Stimulated activated CD4-positive, alpha-beta T cell treated with anti-CD3 and anti-CD28 coated beads, TNF-alpha, amount 100 ng/mL, for 1 hour (primary cell): ENCODE results near the gene TRMT1.
A peak's percentile ranks its signal among the peaks of the same experiment; 100 is the strongest.

ENCODE experiments used
- DNase-seq, 3 donors: peaks; one replicate each; pipeline ENCODE4 v3.0.0-alpha.2; 2020; ENCODE audit warnings: low read depth in 3 of 3, low spot score in 1 of 3

Gene TRMT1

DNA sequence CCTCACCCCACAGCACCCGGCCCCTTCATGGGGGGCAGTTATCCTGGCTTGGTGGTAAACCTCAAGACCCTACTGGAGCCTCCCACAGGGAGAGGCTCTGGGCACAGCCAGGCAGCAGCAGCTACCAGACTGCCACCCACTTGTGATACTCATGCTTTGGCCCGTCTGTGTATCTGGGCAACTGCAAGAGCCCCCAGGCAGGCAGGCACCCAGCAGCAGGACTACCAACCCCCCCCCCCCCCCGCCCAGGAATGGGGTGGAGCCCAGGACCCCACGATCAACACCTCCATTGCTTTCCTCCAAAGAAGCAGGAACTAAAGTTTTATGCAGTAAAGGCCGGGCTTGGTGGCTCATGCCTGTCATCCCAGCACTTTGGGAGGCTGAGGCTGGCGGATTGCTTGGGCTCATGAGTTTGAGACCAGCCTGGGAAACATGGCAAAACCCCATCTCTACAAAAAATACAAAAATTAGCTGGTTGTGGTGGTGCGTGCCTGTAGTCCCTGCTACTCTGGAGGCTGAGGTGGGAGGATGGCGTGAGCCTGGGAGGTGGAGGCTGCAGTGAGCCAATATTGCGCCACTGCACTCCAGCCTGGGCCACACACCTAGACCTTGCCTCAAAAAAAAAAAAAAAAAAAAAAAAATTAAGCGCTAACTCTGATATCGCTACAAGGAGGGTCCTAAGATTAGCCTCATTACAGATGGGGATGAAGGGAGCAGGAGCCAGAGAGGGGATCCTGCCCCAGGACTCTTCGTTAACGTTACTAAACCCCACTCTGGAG lies 12.8 kb downstream of the TRMT1 start:
- DNase-seq = no peak

DNA sequence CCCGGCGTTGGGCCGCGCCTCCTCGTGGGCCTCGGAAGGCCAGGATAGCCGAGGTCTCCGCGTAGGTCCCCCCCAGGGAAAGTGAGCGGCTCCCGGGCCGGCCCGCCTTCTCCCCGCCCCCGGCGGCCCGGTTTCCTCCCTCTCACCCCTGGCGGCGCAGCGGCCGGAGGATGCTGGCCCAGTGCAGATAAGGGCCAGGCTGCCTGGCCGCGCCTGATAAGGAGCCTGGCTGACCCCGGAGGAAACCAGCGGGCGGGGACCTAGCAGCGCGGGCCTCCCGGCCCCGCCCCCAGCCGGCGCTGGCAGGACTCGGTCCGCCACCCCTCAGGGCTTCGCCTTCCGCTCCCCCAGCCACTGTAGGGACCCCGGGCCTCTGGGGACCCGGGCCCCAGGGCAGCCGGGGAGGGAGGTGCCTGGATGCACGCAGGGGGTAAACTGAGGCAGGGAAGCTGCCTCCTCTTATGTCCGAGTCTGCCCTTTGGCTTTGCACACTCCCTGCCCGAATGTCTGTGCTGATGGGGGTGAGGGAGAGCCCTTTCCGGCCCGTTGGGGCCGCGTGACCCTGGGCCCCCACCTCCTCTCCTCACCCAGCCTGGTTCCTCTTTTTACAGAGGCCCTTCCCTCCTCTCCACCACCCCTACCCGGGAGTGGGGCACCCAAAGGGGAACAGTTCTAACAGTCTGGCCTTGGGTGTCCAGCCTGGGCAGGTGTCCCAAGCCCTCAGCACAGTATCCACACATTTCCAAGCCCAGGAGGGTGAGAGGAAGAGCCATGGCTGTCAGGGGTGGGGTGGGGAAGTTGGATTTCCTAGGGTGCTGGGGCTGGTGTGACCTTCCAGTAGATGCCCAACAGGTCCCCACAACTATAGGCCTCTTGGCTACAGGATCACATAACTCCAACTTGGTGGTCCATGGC lies 13.6 kb downstream of the TRMT1 start, which contains the start of gene LYL1:
TSS of gene LYL1 (minus strand) at position 193 of the 915 bp plus-strand sequence. CDS start 1,687 bp downstream, outside the sequence.
- no peak for DNase-seq

GRCh38 chr19:13102416-13102665 lies 14.2 kb downstream of the TRMT1 start:
- no peak for DNase-seq

DNA sequence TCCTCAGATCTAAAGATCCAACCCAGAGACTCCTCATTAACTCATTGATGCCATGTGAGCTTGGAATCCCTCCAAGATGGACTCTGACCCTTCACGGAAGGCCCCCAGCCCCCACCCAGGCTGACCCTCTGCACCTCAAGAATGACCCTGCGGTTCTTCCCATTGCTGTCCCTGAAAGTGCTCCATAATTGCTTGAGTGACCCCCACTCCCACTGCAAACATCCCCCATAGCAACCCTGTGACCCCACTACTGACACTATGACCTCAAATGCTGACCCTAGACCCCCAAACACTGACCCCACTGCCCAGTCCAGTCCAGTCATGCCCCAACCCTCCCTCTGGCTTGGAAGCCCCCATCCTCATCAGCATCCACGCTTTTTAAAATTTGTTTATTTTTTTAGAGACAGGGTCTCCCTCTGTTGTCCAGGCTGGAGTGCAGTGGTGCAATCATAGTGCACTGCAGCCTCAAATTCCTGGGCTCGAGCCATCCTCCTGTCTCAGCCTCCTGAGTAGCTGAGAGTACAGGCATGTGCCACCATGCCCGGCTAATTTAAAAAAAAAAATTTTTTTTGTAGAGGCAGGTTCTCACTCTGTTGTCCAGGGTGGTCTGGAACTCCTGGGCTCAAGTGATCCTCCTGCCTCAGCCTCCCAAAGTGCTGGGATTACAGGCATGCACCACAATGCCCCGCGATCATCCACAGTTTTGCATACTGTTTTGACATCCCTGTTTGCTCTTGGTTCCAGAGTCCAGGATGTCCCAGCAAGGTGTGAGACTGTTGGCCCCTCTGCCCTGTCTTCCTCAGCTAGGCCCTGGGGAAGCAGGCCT lies 14.7 kb downstream of the TRMT1 start:
- DNase-seq = no peak

DNA sequence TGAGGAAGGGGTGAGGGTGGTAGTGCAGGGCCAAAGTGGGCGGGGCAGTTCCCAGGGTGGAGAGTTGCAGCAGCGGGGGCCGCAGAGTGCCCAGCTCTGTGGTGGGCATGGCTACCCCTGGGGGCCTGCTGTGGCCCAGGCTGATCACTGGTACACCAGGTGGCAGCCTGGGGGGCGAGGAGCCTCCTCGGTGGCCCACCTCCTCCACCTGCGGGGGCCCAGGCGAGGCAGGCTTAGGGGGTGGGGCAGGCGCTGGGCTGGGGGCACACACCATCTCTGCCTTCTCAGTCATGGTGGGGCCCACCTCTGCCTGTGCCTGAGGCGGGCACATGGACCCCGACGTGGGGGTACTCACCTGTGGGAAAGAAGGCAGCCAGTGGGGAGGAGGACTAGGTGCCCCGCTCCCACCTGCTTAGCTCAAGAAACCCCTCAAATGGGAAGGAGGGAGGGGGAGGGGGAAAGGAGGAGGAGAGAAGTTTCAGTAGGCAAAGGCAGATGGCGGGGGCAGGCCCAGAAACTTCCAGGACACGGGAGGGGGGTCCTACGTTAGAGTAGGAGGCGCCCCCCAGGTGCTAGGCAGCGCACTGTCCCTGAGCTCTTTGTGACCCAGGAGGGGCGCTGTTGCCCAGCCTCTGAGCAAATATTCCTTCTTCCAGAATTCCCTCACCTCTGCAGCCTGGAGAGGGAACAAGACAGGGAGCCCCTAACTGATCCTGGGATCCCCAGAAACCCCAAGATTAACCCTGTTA lies 15.5 kb downstream of the TRMT1 start:
- DNase-seq = no peak

DNA sequence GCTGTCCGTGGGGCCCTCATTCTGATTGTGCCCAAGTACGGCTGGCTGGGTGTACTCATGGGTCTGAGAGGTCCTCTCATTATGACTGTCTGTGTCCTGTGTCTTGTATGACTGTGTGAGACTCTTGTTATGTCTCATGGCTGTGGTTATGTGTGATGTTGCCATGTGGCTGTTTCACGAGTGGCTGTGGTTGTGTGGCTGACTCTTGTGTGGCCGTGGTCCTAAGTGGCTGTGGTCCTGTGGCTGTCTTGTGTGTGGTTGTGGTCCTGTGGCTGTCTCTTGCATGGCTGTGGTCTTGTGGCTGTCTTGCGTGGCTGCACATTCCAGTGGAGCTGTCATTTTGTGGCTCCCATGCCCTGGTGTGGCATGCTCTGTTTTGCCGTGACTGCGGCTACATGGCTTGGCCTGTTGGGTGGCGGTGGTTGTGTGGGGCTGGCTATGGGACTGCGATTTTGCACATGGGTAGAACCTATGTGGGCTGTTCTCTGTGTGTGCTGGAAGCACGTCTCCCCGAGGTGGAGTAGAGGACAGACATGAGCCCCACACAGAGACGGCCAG lies 16.4 kb downstream of the TRMT1 start:
- DNase-seq = no peak

GRCh38 chr19:13099073-13099999 lies 17.2 kb downstream of the TRMT1 start:
- peak; percentile 33 to 56 (median 56) for DNase-seq

GRCh38 chr19:13098277-13099072 lies 18.1 kb downstream of the TRMT1 start:
- DNase-seq = no peak

GRCh38 chr19:13097463-13098258 lies 18.9 kb downstream of the TRMT1 start:
- no peak for DNase-seq

- DNase-seq = no peak
Measured at GRCh38 chr19:13097033-13097462, 19.5 kb downstream of the TRMT1 start.

GRCh38 chr19:13095934-13096927 lies 20.3 kb downstream of the TRMT1 start:
- no peak for DNase-seq

DNA sequence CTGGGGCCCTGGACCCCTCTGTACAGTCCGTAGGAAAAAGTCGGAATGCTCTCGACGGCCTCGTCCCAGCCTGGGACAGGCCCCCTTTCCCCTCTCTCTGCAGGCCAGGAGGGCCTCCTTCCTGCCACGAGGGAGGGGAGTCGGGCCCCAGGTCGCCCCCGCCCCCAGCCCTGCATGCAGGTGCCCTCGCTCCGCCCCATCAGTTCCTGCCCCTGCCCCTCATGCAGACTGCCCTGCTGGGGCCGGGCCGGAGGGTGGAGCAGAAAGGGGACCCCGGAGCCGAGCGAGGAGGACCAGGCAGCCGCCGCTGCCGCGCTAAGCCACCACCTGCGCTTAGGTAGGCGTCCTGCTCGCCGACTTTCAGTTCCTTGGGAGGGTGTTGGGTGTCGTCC lies 21.2 kb downstream of the TRMT1 start:
- no peak for DNase-seq

GRCh38 chr19:13094771-13095392 lies 21.7 kb downstream of the TRMT1 start:
- no peak for DNase-seq

DNA sequence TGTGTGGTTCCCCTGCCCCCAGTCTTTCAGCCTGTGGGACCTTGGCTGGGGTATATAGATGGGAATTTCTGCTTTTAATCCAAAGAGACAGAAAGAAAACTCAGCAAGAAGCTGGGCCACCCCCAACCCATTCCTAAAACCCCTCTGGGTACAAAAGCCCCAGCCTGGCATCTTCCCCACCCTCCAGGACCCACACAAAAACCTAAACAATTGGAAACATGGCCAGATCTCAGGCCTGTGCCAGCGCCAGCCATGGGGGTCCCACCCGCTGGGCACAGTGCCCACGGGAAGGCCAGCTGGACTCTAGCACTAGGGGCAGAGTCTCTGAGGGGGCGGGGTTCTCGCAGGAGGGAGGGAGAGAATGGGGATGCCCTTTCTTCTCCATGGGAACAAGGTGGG lies 22.4 kb downstream of the TRMT1 start:
- DNase-seq = no peak

- peak; percentile 50 to 65 (median 64) for DNase-seq
Measured at GRCh38 chr19:13093407-13094105, 23.0 kb downstream of the TRMT1 start.
